Ammon's horn (tissue), 1 donor: ENCODE data around the gene GJC1.
A peak's percentile ranks its signal among the peaks of the same experiment; 100 is the strongest.
"Not testable (repeated sequence)": the region's sequence is repeated elsewhere in the genome, so short reads cannot be mapped to it uniquely, and the experiment has no call there.

Experiments used
- DNase-seq: peaks from one replicate; pipeline ENCODE4 v3.0.0-alpha.2; 2016; ENCODE audit warnings: low spot score

The GJC1 gene

DNA sequence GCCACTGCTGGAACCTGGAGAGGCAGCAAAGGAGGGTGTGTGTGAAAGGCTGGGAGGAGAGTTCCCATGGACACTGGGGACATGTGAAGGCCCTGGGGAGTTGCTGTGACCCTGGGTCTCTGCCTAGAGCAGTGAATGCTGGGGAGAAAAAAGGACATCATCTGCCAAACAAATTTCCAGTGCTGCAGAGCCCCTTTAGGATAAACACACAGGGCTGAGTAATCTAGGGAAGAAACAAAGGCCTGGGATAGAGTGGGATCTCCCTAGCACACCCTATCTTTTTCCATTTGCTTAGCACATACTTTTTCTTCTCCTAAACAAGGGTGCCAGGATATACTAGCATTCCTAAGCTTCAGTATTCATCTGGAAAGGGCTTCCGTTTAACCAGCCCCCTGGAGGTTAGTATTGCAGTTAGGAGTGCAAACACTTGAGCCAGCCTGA lies 14.3 kb upstream of the GJC1 start:
- DNase-seq = no peak

DNA sequence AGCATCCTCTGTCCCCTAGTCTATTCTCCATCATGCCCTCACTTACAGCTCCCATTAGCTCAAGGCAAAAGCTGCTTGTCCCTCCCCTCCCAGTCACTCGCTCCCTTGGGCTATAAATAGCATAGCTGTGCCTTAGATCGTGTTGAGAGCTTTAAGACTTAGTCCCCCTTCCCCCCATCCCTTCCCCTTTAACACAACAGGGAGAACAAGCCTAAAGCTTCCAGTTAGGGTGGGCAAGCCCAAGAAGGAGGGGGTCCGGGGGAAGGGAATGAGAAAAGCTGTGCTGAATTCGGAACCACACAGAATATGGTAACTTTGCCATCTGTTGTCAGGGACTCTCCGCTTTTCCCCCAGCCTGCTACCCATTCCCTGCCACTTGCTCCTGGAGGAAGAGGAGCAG lies 12.7 kb upstream of the GJC1 start:
- DNase-seq = no peak

DNA sequence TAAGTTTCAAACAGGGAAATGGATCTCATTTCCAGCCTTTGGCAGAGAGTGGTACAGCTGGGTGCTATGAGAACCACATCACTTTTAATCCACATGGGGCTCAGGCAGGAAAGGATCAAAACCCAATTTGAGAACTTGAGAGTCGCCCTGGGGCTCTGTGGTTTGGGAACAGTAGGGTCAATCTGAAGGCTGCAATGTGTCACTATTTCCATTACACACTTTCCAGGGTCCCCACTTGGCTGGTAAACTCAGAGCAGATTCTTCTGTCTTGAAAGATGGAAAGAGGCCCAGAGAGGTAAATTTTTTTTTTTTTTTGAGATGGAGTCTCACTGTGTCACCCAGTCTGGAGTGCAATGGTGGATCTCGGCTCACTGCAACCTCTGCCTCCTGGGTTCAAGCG lies 10.8 kb upstream of the GJC1 start:
- DNase-seq = no peak

DNA sequence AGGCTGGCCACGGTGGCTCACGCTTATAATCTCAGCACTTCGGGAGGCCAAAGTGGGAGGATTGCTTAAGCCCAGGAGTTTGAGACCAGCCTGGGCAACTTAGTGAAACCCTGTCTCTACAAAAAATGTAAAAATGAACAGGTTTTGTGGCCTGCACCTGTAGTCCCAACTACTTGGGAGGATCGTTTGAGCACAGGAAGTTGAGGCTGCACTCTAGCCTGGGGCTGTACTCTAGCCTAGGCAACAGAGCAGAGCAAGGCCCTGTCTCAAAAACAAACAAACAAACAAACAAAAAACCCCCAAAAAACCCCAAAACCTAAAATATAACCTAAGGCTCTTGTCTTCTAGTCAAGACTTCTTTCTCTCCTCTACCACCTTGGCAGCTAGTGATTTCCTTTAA lies 10.2 kb upstream of the GJC1 start:
- no peak for DNase-seq

DNA sequence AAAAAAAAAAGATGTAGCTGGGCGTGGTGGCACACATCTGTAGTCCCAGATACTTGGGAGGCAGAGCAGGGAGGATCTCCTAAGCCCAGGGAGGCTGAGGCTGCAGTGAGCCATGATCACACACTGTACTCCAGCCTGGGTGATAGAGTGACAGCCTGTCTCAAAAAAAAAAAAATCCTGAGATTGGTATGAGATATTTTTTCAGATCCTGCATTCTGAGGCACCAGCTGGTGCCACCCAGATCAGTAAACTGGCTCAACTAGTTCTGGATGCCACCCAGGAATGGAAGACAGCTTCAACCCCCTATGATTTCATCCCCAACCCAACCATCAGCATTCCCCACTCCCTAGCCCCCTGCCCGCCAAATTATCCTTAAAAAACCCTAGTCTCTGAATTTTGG lies 7.1 kb upstream of the GJC1 start:
- no peak for DNase-seq

DNA sequence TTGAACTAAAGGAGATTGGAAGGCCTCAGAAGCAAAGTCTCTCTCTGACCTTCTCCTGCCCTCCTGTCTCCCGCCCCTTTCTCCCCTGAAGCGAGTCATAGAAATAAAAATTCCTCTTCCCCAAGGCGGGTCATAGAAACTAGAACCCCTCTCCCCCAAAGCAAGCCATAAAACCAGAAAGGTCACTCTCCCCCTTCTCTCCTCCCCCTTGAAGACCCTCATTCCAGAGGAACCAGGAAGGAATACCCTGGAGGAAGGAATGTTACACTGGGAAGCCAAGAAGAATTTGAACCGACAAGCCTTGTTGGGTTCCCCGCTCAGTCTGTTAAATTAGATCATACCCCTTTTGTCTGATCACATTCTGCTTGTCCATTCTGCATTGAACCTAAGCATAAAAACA lies 2.7 kb upstream of the GJC1 start:
- DNase-seq = no peak

DNA sequence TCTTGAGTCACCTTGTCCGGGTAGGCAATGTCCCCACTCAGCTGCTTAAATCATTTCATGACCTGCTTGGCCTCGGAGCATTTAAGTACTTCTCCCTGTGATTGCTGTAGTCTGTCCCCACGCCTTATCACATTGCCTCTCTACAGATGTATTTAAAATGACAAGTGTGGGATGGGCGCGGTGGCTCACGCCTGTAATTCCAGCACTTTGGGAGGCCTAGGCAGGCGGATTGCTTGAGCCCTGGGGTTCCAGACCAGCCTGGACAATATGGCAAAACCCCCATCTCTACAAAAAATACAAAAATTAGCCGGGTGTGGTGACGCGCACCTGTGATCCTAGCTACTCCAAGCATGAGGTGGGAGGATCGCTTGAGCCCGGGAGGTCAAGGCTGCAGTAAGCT lies 1.3 kb upstream of the GJC1 start:
- DNase-seq = no peak

DNA sequence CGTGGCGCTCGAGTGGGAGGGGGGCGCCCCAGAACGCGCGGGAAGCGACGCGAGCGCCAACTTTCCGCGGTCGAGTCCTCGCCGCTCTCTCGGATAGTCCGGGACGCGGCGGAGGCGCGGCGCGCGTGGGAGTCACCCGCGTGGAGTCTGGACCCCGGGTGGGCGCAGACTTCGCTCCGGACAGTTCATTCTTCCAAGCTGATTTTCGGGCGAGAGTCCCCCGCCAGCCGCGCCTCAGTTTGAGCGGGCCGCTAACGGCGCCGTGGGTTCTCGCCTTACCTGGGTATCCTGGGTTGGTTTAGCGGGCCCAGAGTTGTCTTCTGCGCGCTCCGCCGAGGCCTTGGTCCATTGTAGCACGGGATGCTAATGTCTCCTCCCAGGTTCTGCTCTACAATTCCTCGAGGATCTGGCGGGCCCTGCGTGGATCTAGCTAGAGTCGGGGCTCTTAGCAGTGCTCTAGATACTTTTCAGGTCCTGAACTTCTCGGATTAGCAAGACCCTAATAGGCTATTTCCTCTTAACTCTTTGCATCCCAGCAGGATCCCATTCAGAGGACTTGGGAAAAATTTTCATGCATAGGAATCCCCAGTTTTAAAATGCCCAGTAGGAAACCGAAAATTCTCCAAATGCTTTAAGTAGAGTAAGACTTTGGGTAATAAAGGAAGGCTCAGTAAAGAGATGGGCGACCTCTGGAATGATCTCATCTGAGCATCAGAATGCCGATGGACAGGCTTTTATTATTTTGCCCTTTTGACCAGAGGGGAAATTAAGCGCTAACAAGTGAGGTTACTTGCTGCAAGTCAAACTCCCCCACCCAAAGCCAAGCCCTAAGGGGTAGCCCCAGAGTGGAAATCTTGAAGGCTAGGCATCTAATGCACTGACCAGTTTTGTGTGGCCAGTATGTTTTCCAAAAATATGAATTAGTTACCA lies 537 bp upstream of the GJC1 start:
- DNase-seq = no peak

DNA sequence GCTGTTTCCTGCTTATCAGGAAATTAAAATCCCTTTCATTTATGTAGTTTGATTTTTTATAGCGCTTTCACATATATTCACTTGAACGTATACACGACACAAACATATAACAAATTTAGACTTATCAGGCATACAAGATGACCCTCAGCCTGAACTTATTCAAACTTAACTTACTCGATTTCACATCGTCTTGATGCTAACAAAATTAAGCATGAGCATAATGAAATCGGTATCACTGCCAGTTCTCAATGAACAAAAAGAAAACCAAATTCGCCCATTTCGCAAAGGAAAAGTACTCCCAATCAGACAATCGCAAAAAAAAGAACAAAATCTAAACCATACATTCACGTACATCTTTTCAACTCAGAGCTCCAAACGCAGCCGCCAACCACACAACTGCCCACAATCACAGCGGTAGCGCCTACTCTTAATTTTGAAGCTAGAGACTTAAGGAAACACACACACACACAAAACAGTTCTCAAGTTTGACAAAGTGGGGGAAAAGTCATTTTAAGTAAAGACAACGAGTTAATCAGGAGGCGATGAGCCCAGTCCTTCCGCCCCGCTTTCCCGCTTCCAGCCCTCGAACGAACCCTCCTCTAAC lies 1.1 kb downstream of the GJC1 start:
- no peak for DNase-seq

DNA sequence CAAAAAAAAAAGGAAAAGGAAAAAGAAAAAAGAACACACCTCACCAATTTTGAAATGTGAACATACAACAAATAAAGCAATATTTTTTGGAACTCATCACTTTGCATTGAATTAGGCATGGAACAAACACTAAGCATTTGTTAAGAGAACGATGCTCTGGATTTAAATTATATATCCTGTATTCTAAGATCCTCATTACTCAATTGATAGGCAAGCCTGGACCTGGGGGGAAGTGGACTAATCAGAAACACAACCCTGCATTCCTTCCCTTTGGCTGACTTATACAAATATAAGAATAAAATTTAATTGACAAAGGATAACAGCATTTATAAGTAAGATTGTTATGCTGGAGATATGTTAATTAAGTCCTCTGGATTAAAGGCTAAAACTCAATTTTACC lies 2.2 kb downstream of the GJC1 start:
- DNase-seq = no peak

DNA sequence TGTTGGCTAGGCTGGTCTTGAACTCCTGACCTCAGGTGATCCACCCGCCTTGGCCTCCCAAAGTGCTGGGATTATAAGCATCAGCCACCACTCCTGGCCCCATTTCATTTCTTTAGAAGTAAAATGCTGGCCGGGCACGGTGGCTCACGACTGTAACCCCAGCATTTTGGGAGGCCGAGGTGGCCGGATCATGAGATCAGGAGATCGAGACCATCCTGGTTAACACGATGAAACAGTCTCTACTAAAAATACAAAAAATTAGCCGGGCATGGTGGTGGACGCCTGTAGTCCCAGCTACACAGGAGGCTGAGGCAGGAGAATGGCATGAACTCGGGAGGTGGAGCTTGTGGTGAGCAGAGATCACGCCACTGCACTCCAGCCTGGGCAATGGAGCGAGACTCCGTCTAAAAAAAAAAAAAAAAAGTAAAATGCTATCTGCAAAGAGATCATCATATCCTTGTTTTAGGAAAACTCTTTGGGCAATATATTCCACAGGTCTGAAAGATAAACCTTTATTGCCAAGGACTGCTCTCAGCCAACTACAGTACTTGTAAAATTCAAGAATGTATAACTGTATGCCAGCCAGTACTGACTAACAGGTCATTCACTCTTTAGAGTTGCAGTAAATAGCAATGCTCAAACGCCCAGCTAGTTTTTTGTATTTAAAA lies 3.8 kb downstream of the GJC1 start:
- DNase-seq = no peak

DNA sequence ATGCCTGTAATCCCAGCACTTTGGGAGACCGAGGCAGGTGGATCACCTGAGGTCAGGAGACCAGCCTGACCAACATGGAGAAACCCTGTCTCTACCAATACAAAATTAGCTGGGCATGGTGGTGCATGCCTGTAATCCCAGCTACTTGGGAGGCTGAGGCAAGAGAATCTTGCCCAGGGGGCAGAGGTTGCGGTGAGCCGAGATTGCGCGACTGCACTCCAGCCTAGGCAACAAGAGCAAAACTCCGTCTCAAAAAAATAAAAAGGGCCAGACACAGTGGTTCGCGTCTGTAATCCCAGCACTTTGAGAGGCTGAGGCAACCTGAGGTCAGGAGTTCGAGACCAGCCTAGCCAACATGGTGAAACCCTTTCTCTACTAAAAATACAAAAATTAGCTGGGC lies 4.9 kb downstream of the GJC1 start:
- DNase-seq = not testable (repeated sequence)

DNA sequence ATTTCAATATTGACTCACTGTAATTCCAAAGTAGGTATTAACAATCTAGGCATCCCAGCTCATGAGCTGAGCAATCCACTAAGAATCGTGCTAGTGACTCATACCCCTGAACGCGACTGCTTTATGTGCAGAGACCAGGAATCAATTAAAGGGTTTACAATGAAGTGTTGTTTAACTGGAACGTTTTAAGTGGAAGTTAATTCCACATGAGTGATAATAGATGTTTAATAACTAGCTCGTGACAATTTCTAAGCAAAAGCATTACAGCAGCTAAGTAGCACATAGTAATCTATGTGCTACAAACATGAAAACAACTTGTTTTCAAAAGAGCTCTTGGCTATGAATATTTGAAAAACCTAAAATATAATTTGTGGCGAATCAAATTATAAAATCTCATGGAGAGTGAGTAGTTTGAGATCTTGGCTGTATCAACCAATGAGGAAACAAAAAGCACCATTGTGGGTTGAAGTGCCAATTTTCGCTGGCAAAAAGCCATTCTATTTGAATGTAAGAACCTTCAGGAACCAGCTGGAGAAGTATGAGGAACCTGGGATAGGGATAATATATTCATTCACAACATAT lies 9.4 kb downstream of the GJC1 start:
- no peak for DNase-seq

DNA sequence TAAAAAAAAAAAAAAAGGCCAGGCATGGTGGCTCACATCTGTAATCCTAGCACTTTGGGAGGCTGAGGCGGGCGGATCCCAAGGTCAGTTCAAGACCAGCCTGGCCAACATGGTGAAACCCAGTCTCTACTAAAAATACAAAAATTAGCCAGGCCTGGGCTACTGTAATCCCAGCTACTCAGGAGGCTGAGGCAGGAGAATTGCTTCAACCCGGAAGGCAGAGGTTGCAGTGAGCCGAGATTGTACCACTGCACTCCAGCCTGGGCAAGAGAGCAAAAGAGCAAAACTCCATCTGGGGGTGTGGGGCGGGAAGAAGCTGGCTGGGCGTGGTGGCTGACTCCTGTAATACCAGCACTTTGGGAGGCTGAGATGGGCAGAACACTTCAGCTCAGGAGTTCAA lies 11.6 kb downstream of the GJC1 start:
- DNase-seq = not testable (repeated sequence)

DNA sequence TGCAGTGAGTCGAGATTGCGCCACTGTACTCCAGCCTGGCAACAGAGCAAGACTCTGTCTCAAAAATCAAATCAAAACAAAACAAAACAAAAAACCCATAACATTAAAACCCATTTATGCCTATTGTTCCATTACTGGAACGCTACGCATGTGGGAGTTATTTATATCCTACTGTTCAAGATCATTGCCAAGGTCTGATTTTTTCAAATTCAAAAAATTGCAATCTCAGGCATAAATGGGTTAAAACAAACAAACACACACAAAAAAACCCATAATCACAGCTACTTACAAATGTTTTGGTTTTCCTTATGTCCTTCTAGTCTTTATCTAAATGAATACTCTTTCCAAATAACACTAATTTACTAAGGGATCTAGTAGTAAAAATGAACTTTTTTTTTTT lies 17.8 kb downstream of the GJC1 start:
- DNase-seq = no peak

DNA sequence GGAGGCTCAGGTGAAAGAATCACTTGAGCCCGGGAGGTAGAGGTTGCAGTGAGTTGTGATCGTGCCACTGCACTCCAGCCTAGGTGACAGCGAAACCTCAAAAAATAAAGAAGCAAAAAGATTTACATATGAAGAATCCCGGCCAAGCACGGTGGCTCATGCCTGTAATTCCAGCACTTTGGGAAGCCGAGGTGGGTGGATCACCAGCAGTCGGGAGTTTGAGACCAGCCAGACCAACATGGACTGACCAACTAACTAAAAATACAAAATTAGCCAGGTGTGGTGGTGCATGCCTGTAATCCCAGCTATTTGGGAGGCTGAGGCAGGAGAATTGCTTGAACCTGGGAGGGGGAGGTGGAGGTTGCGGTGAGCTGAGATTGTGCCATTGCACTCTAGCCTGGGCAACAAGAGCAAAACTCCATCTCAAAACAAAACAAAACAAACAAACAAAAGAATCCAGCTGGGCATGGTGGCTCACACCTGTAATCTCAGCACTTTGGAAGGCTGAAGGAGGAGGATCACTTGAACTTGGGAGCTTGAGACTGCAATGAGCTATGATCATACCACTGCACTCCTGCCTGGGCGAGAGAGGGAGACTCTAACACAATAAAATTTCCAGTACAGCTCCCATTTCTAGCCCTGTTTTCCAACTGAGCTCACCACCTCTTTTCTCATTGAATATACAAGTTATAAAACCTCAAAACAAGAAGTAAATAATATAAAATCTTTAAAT lies 21.3 kb downstream of the GJC1 start:
- DNase-seq = not testable (repeated sequence)

DNA sequence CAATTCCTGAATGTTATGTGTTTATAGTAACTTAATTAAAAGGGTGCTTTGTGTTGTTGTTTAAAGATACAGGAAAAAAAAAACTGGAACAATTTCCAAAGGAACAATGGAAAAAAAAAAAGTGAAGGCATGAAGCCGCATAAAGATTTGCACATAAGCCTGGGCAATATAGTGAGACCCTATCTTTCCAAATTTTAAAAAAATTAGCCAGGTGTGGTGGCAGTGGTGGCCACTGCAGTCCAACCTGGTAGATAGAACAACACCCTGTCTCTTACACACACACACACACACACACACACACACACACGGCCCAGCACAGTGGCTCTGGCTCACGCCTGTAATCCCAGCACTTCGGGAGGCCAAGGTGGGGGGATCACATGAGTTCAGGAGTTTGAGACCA lies 21.9 kb downstream of the GJC1 start:
- no peak for DNase-seq

DNA sequence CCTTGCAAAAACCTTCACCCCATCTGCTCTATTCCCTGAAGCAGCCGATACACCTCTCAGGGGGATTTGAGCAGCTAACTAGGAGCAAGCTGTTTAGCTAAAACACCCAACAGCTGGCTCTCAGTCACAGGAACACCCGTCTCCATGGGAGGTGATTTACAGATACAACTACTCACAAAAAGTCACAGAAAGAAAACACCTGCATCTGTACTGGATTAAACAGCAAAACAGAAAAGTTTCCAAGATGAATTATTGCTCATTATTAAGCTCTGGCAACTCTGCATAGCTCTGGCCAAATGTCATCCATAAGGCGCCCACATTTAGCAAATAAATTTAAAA lies 22.3 kb downstream of the GJC1 start:
- DNase-seq = no peak

DNA sequence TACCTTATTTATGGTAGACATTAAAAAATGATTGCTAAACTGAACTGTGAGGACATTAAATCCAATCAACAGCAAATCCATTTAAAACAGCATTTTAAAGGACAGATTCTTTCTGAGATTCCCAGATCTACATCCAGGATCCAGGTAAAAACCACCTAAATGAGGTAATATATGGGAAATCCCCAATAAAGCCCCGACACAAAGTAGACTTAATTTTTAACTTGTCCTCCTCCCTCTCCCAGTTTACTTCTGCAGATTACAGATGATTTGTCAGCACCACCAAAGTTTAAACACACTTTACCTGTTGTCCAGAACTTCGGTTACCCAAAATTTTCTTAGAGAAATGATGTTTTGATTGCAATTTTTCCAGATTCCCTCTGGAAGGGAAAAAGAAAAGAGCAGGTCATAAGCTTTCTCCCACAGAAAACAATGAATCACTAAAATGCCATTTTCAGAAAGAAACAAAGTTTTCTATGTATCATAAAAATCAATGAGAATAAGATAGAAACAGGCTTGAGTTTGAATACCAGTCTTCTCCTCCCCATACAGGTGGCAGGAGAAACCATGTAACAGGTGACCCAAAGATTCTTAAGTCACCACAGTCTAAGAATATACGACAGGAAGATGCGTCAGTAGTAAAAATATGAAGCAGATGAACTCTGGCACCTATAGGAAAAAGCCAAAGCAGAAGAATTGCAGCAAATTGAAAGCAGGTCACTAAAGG lies 22.8 kb downstream of the GJC1 start:
- DNase-seq = no peak

DNA sequence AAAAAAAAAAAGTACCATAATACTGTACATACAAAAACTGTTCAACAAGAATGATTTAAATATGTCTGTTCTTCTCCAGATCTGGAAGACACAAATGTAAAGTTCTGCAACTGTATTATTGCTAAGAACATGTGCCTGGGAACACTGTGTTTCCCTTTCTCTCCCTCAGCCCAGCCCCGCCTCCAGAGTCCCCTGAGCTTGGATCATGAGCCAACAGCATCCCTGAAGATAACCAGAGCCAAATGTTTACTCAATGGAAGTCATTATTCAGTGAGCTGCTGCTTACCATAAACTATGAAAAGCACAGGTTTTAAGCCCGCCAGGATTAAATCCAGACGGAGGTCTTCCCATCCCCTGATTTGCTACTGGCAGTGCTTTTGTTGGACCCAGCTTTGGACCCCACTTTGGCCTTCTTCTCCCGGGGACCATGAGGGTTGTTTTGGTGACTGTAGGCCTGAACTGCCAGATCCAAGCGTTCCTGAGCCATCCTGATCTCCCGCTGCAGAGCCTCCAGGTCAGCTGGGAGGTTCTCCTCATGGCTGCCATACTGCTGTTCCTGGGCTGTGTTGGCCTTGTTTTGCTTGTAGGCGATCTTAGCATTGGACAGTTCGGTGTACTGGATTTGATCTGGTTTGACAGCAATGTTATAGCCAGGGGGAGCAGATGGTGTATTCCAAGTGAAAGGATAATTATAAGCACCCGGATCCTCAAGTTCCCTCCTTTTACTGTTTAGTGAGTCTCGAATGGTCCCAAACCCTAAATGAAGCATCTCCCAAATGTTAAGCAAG lies 25.6 kb downstream of the GJC1 start:
- peak; percentile 26 for DNase-seq

DNA sequence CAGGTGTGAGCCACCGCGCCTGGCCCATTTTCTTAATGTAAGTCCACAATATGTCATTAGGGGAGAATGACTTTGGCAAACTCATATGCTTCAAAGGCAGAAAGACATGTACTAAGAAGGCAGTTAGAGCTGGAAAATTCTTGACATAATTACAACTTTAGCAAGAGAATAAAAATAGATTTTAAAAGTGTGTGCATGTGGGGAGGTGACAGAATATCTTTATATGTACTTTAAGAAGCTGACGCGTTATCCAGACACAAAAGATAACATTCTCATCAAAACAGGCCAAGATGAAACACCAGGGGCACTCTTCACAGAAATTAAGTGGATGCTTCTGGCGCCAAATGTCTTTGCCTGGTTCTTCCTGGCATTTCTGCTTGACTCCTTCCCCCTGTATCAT lies 28.2 kb downstream of the GJC1 start:
- no peak for DNase-seq
